Lower leg skin (tissue), 3 donors: ENCODE results near the gene ZNF407.

Experiments
- CTCF ChIP-seq, 3 donors: fragments of 450-650 bp; IDR thresholded peaks; one replicate each; pipeline ENCODE4 v1.5.1; 2016; ENCODE audit warnings: antibody characterized with exemption in 3 of 3, mild to moderate bottlenecking in 3 of 3, moderate library complexity in 2 of 3
- POLR2A ChIP-seq, 2 donors: fragments of 450-650 bp; IDR thresholded peaks; one replicate each; pipeline ENCODE4 v1.6.1; 2016 to 2017; ENCODE audit warnings: antibody characterized with exemption in 2 of 2, mild to moderate bottlenecking in 1 of 2, moderate library complexity in 1 of 2

- TF ChIP-seq CTCF (IDR thresholded peaks at IDR 0.05) (no peak), POLR2A (IDR thresholded peaks at IDR 0.05) (no peak)
These were observed 272.5 kb downstream of the ZNF407 start for GRCh38 chr18:74869904-74870863.
